Smooth muscle cell (in vitro differentiated cells): ENCODE measurements around the gene WDFY4. TPM values are rescaled to one million over a fixed set of nuclear protein-coding genes. Genes with fewer than 3 reads are reported as not detected.

ENCODE experiments used
- DNase-seq: peaks from one replicate; lab custom pipeline; 2025; ENCODE audit not compliant: unreplicated experiment; lab: John Stamatoyannopoulos, UW
- H2AFZ ChIP-seq: fragments of 200-600 bp; sonication (generic); 2 replicates; pipeline ENCODE4 v1.6.0; 2016; ENCODE audit warnings: antibody characterized with exemption, low read depth, mild to moderate bottlenecking
- H3F3A ChIP-seq: fragments of 200-600 bp; sonication (generic); 2 replicates; pipeline ENCODE4 v1.6.0; 2017; ENCODE audit warnings: antibody characterized with exemption, low read depth
- H3K27ac ChIP-seq: fragments of 200-600 bp; sonication (generic); 2 replicates; pipeline ENCODE4 v1.5.1; 2016; ENCODE audit warnings: low read depth, mild to moderate bottlenecking
- H3K27me3 ChIP-seq: fragments of 200-600 bp; sonication (generic); 2 replicates; pipeline ENCODE4 v1.6.1; 2016; ENCODE audit warnings: low read depth, mild to moderate bottlenecking
- H3K36me3 ChIP-seq: fragments of 200-600 bp; sonication (generic); 2 replicates; pipeline ENCODE4 v1.5.1; 2016; ENCODE audit warnings: low read depth
- H3K4me1 ChIP-seq: fragments of 200-600 bp; sonication (generic); 2 replicates; pipeline ENCODE4 v1.5.1; 2016; ENCODE audit warnings: low read depth
- H3K4me2 ChIP-seq: fragments of 200-600 bp; sonication (generic); 2 replicates; pipeline ENCODE4 v1.6.0; 2016; ENCODE audit warnings: mild to moderate bottlenecking
- H3K4me3 ChIP-seq: fragments of 200-600 bp; sonication (generic); 2 replicates; pipeline ENCODE4 v1.5.1; 2016; ENCODE audit warnings: mild to moderate bottlenecking
- H3K79me2 ChIP-seq: fragments of 200-600 bp; sonication (generic); 2 replicates; pipeline ENCODE4 v1.6.0; 2016; ENCODE audit warnings: low read depth, mild to moderate bottlenecking
- H3K9ac ChIP-seq: fragments of 200-600 bp; sonication (generic); 2 replicates; pipeline ENCODE4 v1.6.0; 2016; ENCODE audit warnings: low read depth
- H3K9me3 ChIP-seq: fragments of 200-600 bp; sonication (generic); replicated peaks from 2 replicates; pipeline ENCODE4 v1.5.1; 2016; ENCODE audit warnings: low read depth
- H4K20me1 ChIP-seq: fragments of 200-600 bp; sonication (generic); 2 replicates; pipeline ENCODE4 v1.6.0; 2016; ENCODE audit warnings: low read depth
- CTCF ChIP-seq: fragments of 200-600 bp; sonication (generic); IDR thresholded peaks from 2 replicates; pipeline ENCODE4 v1.5.1; 2017; ENCODE audit warnings: borderline replicate concordance, mild to moderate bottlenecking, antibody characterized with exemption; ENCODE audit not compliant: insufficient read depth, poor library complexity, severe bottlenecking
- WGBS: methylation state at CpG from one replicate; pipeline ENCODE4 v1.1.7; 2016; ENCODE audit warnings: low lambda C conversion rate; 5-methylcytosine and 5-hydroxymethylcytosine counted together
- polyA plus RNA-seq: library from polyadenylated mRNA; unstranded; fragments of >200 nt; fragmentation: Nextera tagmentation; extraction: Ambion mirVana; gene quantifications from 2 replicates; pipeline ENCODE4 v1.2.1, GENCODE V29; 2016
- total RNA-seq: library from RNA; depleted of rRNA; stranded (reverse); fragments of >200 nt; gene quantifications from 2 replicates; pipeline ENCODE4 v1.2.3, GENCODE V29; 2014

WDFY4 gene
- total and polyA plus RNA-seq, 2 experiments from 2014 or later, result not detected

DNA sequence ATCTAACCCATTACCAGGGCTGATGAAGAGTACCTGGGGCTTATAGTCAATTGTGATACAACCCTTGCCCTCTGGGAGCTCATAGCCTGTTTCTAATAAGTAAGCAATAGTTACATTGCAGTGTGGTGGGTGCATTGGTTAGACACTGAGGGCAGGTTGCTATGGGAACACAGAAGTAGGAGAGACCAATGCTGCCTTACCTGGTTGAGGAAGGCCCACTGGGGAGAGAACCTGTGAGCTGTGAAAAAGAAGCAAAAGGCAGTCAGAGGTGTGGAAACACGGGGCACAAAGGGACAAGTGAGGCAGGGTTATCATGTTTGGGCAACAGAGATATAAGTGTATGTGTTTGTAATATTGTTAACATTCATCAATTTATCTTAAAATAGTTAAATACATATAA, 51.9 kb downstream of the WDFY4 start:
- 50% methylated on average over 1 of the region's 1 CpG for WGBS
- Histone ChIP-seq H3K27ac (no peak overlapping the region), H4K20me1 (no peaks in the 10 kb centered on the region), H3K4me3 (no peak overlapping the region), H3K36me3 (no peaks in the 10 kb centered on the region), H2AFZ (no peak overlapping the region), H3K27me3 (no peaks in the 10 kb centered on the region), H3K4me1 (no peaks in the 10 kb centered on the region), H3K9ac (no peak overlapping the region), H3K9me3 (no peaks in the 10 kb centered on the region), H3F3A (no peaks in the 10 kb centered on the region), H3K79me2 (no peaks in the 10 kb centered on the region), H3K4me2 (no peak overlapping the region)
- DNase-seq, result no peak
- TF ChIP-seq CTCF, result no peak

- no peaks in the 10 kb centered on the region for H3F3A ChIP-seq
- no peak overlapping the region for H3K4me3 ChIP-seq
- no peak for DNase-seq
- H3K9ac ChIP-seq, result no peak overlapping the region
- H3K27ac ChIP-seq, result no peak overlapping the region
- H3K9me3 ChIP-seq, result no peaks in the 10 kb centered on the region
- no peaks in the 10 kb centered on the region for H3K36me3 ChIP-seq
- H3K79me2 ChIP-seq, result no peaks in the 10 kb centered on the region
- no peaks in the 10 kb centered on the region for H4K20me1 ChIP-seq
- H3K4me2 ChIP-seq, result no peak overlapping the region
- no peaks in the 10 kb centered on the region for H3K4me1 ChIP-seq
- TF ChIP-seq CTCF, result no peak
- WGBS, result 89% methylated on average over 2 of the region's 2 CpGs
- no peak overlapping the region for H2AFZ ChIP-seq
- H3K27me3 ChIP-seq, result no peaks in the 10 kb centered on the region
Measured at GRCh38 chr10:48737886-48738285, 53.2 kb downstream of the WDFY4 start.

GRCh38 chr10:48739170-48739569, 54.5 kb downstream of the WDFY4 start:
- Histone ChIP-seq H3K4me1 (no peaks in the 10 kb centered on the region), H3K9me3 (no peaks in the 10 kb centered on the region), H3K27me3 (no peaks in the 10 kb centered on the region), H4K20me1 (no peaks in the 10 kb centered on the region), H3F3A (no peaks in the 10 kb centered on the region), H2AFZ (no peak overlapping the region), H3K27ac (no peak overlapping the region), H3K36me3 (no peaks in the 10 kb centered on the region), H3K9ac (no peak overlapping the region), H3K79me2 (no peaks in the 10 kb centered on the region), H3K4me2 (no peak overlapping the region), H3K4me3 (no peak overlapping the region)
- 86% methylated on average over 7 of the region's 7 CpGs for WGBS
- no peak for TF ChIP-seq CTCF
- no peak for DNase-seq

GRCh38 chr10:48740015-48740707, 55.5 kb downstream of the WDFY4 start:
- H3K4me3 ChIP-seq, result no peak overlapping the region
- H2AFZ ChIP-seq, result no peak overlapping the region
- no peak overlapping the region for H3K4me2 ChIP-seq
- no peaks in the 10 kb centered on the region for H4K20me1 ChIP-seq
- no peaks in the 10 kb centered on the region for H3K36me3 ChIP-seq
- H3K79me2 ChIP-seq, result no peaks in the 10 kb centered on the region
- H3K9ac ChIP-seq, result no peak overlapping the region
- WGBS, result 80% methylated on average over 11 of the region's 11 CpGs
- H3K27me3 ChIP-seq, result no peaks in the 10 kb centered on the region
- no peaks in the 10 kb centered on the region for H3K4me1 ChIP-seq
- no peak overlapping the region for H3K27ac ChIP-seq
- TF ChIP-seq CTCF, result no peak
- no peaks in the 10 kb centered on the region for H3K9me3 ChIP-seq
- no peak for DNase-seq
- H3F3A ChIP-seq, result no peaks in the 10 kb centered on the region
